Stromal cell of bone marrow (primary cell): Measurements from ENCODE around the gene ITGA11.

Source experiments
- DNase-seq: peaks from one replicate; pipeline ENCODE4 v3.0.0-alpha.2; 2012; ENCODE audit warnings: low read depth

ITGA11 gene

DNA sequence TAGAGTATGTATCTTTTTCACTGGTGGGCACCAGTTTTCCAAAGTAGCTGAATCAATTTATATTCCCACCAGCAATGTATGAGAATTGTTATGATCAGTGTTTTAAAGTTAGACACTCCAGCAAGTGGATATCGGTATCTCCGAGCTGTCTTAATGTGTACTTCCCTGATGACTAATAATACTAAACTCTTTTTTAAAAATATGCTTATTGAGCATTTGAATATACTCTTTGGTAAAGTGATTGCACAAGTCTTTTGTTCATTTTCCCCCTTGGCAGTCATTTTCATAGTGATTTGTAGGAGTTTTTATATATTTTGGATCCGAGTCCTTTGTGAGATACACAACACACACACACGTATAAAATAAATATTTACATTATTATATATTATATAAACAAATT lies 166.9 kb downstream of the ITGA11 start:
- DNase-seq: no peak

DNA sequence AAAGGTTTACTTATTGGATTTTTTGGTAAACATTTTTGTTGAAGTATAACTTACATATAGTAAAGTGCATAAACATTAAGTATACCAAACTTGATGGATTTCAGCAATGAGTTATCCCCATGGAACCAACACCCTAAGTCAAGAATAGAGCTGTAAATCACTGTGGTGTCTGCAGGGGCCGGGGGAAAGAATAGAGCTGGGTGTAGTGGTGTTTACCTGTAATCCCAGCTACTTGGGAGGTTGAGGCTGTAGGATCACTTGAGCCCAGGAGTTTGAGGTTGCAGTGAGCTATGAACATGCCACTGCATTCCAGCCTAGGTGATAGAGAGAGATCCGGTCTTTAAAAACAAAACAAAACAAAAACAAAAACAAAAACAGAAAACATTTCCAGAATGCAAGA lies 167.7 kb downstream of the ITGA11 start:
- no peak for DNase-seq

- DNase-seq: no peak
These were observed 169.2 kb downstream of the ITGA11 start for GRCh38 chr15:68262514-68263356.

DNA sequence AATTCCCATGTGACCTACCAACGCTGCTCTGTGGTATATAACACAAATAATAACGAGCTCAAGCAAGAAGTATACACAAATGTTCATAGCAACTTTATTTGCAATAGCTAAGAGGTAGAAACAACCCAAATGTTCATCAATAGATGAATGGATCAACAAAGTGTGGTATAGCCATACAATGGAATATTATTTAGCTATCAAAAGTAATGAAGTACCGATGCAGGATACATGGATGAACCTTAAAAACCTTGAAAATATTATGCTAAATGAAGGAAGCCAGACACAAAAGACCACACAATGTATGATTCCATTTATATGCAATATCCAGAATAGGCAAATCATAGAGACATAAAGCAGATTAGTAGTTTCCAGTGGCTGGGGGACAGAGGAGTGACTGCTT lies 170.0 kb downstream of the ITGA11 start:
- DNase-seq: no peak

- DNase-seq: no peak
These were observed 170.7 kb downstream of the ITGA11 start for GRCh38 chr15:68261241-68261640.

- no peak for DNase-seq
These were observed 172.1 kb downstream of the ITGA11 start for GRCh38 chr15:68259883-68260282.

GRCh38 chr15:68258692-68259091 lies 173.3 kb downstream of the ITGA11 start:
- no peak for DNase-seq

DNA sequence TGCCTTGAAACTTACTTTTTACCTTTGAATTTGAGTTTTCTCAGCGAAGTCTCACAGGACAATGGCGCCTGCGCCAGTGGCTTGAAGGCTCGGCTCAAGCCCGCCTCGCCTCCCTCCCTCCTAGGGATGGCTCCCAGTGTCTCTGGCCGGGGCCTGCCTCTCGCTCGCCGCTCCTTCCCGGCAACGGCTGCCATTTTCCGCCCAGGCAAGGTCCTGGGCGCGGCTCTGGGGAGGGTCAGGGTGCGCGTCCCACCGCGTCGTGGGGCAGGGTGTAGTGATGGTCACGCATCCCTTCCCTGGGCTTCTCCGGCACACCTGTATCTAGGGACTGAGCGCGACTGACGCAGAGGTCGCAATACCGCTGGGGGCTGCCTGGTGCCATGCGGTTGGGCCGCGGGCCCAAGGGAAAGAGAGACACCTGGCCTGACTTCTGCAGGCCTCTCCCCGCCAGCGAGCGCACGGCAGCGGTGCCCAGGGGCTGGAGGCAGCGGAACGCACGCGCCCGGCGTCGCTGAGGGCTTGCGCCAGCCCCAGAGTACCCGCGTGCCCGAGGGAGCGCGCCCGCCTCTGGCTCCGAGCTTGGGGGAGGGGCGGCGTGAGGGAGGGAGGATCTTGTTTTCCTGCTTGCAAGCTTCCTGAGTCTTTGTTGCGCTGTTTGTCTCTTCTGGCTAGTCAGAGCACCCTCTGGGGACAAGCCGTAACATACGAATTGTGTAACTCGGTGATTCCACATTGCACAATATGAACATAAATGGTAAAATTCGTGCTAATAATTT lies 175.1 kb downstream of the ITGA11 start:
- peak; percentile 80 for DNase-seq

GRCh38 chr15:68252925-68253534 lies 178.9 kb downstream of the ITGA11 start:
- DNase-seq: peak; percentile 66

DNA sequence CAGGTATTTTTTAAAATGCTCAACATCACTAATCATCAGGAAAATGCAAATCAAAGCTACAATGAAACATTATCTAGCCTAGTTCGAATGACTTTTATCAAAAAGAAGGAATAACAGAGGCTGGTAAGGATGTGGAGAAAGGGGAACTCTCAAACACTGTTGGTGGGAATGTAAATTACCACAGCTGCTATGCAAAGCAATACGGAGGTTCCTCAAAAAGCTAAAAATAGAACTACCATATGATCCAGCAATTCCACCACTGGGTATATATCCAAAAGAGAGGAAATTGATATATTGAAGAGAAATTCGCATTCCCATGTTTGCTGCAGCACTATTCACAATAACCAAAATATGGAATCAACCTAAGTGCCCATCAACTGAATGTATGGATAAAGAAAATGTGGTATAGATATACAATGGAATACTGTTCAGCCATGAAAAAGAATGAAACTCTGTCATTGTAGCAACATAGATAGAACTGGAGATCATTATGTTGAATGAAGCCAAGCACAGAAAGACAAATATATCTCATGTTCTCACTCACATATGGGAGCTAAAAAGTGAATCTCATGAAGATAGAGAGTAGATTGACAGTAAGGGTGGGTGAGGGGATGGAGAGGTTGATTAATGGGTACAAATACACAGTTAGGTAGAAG lies 182.8 kb downstream of the ITGA11 start:
- DNase-seq: no peak
